SH-SY5Y (cell line): ENCODE results near the gene MT1G.

Experiments used
- GATA2 ChIP-seq: IDR thresholded peaks from 2 replicates; pipeline ENCODE4 v1.6.1; 2011; ENCODE audit warnings: mild to moderate bottlenecking, low read depth, low read length
- GATA3 ChIP-seq: IDR thresholded peaks from 2 replicates; pipeline ENCODE4 v1.6.1; 2011; ENCODE audit warnings: low read depth, mild to moderate bottlenecking, low read length, moderate library complexity

- TF ChIP-seq GATA2 (no peak), GATA3 (no peak)
Observed at GRCh38 chr16:56630134-56630533, 37.7 kb downstream of the MT1G start.
